ENCODE results near the gene TP63. TPM values are rescaled to one million over a fixed set of nuclear protein-coding genes. Genes with fewer than 3 reads are reported as not detected.

The TP63 gene
- polyA plus RNA-seq, 5 donors = 0.28 to 1.1 (median 0.51) TPM

DNA sequence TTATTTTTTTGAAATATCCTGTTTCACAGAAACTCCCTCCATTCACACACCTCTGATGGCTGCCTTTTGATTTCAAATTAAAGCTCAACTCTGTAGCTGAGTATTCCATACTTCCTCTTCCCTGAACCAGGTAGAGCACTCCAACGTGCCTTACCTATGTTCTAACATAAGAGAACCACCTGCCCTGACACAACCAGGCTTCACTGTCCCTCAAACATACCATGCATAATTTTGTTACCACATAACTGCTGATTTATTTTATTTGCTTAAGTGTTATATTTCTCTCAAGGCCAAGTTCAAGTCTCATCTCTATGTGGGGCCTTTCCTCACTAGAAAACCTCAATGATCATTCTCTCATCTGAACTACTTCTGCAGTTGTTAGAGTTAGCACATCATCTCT is 279.8 kb downstream of the TP63 start:
- no peak for DNase-seq

GRCh38 chr3:189914799-189915198 is 283.6 kb downstream of the TP63 start:
- no peak for DNase-seq

- no peak for DNase-seq
Observed at GRCh38 chr3:189921770-189922169, 290.6 kb downstream of the TP63 start.

DNA sequence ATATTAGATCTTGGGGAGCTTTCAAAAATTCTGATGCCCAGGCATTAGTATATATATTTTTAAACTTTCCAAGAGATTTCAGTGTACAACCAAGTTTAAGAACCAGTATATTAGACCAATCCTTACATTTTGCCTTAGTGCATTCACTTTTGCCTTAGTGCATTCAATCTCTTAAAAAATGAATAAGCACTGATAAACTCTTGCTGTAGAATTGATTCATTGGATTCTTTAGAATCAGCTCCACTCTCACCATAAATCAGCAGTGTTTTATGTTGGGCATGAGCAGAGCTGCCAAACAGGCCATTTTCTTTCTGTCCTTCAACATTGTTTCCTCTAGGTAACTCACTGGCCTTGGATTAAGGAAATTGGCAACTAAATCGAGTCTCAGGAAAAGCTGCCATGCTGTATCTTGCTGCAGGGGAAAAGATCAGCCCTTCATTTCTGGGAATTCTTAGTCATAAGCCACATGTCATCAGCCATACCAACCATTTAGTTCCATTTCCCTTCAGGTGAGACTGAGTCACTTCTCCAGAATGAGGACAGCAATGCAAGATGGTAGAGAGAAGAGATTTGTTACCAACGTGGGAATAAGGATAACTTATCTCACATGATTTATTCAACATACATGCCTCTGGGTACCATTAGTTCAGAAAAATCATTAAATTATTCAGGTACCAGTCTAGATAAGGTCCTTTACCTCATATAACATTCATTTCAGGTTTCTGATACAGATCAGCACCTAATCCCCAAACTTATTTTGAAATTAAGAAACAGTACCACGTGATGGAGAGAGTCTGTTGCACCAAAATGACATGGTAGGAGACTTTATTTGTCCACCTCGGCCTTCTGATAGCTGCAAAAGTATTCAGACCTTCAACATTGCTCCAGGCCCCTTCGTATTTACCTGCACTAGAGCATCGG is 297.0 kb downstream of the TP63 start:
- no peak for DNase-seq

- DNase-seq = no peak
Observed at GRCh38 chr3:189936201-189936945, 305.2 kb downstream of the TP63 start.

DNA sequence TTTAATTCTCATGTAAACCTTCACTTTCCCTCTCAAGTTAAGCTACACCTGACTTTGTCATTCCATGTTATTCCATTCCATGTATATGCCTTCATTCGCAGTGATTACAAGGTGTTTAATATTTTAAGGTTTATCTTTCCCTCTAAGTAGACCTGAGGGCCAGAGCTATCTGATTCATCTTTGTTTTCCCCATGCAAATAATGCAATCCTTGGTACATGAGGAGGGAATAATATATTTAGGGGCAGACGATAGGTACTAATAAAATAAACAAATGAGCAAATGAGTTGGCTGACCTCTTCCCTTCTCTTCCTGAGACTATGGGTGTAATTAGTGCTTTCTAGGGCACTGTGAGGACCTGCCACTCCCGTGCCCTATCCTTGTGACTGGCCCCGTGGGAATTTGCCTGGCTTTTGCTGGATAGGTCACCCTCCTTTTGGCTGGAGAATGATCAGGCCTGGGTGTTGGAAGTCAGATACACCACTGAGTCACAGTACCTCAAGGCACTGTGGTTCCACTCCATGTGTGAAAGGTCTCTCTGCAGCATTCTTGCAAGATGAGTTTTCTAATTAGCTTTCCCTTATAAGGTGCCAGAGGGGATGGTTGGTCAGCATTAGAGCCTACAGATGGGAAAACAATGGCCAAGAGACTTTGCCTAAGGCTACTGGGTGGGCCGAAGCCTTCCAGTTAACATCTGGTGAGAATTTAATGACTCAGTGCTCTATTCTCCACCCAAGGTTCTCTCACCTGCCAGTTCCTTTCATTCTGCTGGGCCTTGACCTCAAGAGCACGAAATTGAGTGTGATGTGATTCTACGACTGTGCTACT is 306.3 kb downstream of the TP63 start:
- no peak for DNase-seq

GRCh38 chr3:189941125-189941524 is 309.9 kb downstream of the TP63 start:
- DNase-seq = no peak

- no peak for DNase-seq
Observed at GRCh38 chr3:189941679-189942078, 310.5 kb downstream of the TP63 start.

DNA sequence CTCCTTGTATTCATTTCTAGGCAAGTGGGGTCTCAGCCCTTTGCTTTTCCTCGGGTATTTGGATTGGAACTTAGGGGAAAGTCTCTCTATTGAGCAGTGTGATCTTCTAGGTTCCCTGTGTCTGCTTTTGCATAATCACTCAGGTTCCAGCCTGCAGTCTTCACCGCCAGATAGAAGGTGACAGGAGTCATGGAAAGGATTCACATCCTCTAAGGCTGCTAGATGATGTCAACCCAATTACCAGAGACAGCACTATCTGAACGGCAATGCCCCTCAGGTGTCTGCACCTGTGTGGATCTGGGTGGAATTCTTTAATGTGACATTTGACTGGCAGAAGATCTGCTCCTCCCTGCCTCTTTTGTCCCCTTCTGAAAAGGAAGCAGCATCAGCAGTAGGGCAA is 311.8 kb downstream of the TP63 start:
- DNase-seq = no peak

DNA sequence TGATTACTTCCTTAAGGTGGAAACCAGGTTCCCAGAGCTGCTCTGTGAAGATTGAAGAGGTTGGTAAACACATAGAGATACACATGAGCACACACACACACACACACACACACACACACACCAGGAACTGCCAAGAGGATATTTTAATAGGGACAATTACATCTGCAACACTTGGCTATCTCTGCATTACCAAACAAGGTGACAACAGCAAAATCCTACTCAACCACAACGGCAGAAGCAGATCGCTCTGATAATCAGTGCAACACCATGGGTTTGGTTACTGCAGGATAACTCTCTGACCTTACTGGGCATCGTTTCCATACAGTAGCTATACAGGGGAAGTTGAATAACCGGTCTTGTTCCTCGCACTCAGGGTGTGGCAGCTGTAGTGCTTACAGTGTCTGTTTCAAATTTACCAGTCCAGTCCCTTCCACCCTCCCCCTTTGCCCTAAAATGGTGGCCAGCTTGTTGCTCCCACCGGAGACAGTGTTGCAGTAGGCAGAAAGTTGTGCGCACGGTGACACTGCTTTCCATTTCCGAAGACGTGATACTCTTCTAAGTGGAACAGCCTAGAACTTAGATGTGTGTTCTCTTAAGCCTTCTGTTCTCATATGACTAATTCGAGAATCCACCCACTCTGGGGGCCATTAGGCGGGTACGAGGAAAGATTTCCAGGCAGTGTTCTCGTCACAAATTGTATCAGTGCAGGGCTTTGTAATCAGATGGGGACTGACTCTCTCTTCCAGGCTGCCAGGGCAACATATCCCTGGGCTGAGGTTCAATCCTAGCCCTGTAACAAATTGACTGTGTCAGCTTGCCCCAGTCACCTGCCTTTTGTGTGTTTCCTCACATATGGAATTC is 313.3 kb downstream of the TP63 start:
- DNase-seq = no peak

GRCh38 chr3:189945935-189946709 is 314.9 kb downstream of the TP63 start:
- no peak for DNase-seq

Data from right lung (tissue), 5 donors.